Endothelial cell of umbilical vein (primary cell): ENCODE measurements around the gene SLC12A7. TPM values are rescaled to one million over a fixed set of nuclear protein-coding genes. Genes with fewer than 3 reads are reported as not detected.

Experiments used
- BruUV-seq: library from RNA; stranded (reverse); fragments of 400-500 nt; replicated peaks from 2 replicates; lab custom pipeline; 2021; lab: Mats Ljungman, UMichigan
- CTCF ChIA-PET: fragments of 300-600, 350-600 bp; sonication (Branson Sonifier 250); formaldehyde crosslinking; loops from one replicate; lab custom pipeline; 2021; ENCODE audit warnings: antibody characterized with exemption, inconsistent platforms; lab: Charles Lee
- POLR2A ChIA-PET: fragments of 300-600, 350-600 bp; sonication (Branson Sonifier 250); formaldehyde crosslinking; loops from one replicate; lab custom pipeline; 2021; ENCODE audit warnings: antibody characterized with exemption, inconsistent platforms; lab: Charles Lee
- DNase-seq: peaks from one replicate; pipeline ENCODE4 v3.0.0-alpha.2; 2011; ENCODE audit warnings: low read depth, low spot score
- FAIRE-seq: peaks from 2 replicates; lab custom pipeline; 2011; peaks lifted over from hg19 to GRCh38; lab: Jason Lieb, UNC
- H2AFZ ChIP-seq: 2 replicates; pipeline ENCODE4 v1.6.0; 2012; ENCODE audit warnings: low read depth, low read length, control low read depth, inconsistent platforms
- H3K27ac ChIP-seq: 2 replicates; pipeline ENCODE4 v1.5.1; 2011; ENCODE audit warnings: low read depth, mild to moderate bottlenecking, control low read depth, low read length, moderate library complexity; ENCODE audit not compliant: insufficient read depth
- H3K27me3 ChIP-seq, 2 experiments: 2 replicates each; pipeline versions ENCODE4 v1.6.0 to v1.6.1; 2011; ENCODE audit warnings: low read length in 2 of 2, mixed read lengths in 1 of 2; ENCODE audit not compliant: control insufficient read depth in 2 of 2, insufficient read depth in 2 of 2
- H3K36me3 ChIP-seq, 2 experiments: 2 replicates in 1 of 2; 3 replicates in 1 of 2; pipeline ENCODE4 v1.5.1; 2011; ENCODE audit warnings: low read length in 2 of 2, mild to moderate bottlenecking in 1 of 2, moderate library complexity in 1 of 2; ENCODE audit not compliant: control insufficient read depth in 2 of 2, insufficient read depth in 2 of 2; ENCODE audit errors: extremely low read depth in 1 of 2
- H3K4me1 ChIP-seq: 3 replicates; pipeline ENCODE4 v1.5.1; 2011; ENCODE audit warnings: mild to moderate bottlenecking, low read length; ENCODE audit not compliant: control insufficient read depth, insufficient read depth; ENCODE audit errors: extremely low read depth
- H3K4me2 ChIP-seq: 2 replicates; pipeline ENCODE4 v1.6.1; 2011; ENCODE audit warnings: low read length, control low read depth, mixed read lengths; ENCODE audit not compliant: insufficient read depth
- H3K4me3 ChIP-seq, 3 experiments: fragments of 200-600 bp in 1 of 3; sonication (generic), shearing (Covaris generic) in 1 of 3; replicated peaks in 1 of 3; 2 replicates each; pipeline ENCODE4 v1.5.1; 2011 to 2016; ENCODE audit warnings: control low read depth in 3 of 3, low read length in 3 of 3, mild to moderate bottlenecking in 2 of 3, inconsistent platforms in 1 of 3, low read depth in 1 of 3, moderate library complexity in 1 of 3; ENCODE audit not compliant: insufficient read depth in 1 of 3
- H3K79me2 ChIP-seq: 2 replicates; pipeline ENCODE4 v1.6.0; 2012; ENCODE audit warnings: low read length, inconsistent platforms; ENCODE audit not compliant: control insufficient read depth, insufficient read depth
- H3K9ac ChIP-seq: replicated peaks from 2 replicates; pipeline ENCODE3; 2011; ENCODE audit warnings: low read length, control low read depth; ENCODE audit not compliant: insufficient read depth; ENCODE audit errors: extremely low read depth
- H3K9me1 ChIP-seq: replicated peaks from 3 replicates; pipeline ENCODE4 v1.6.0; 2011; ENCODE audit warnings: mild to moderate bottlenecking, low read length; ENCODE audit not compliant: control insufficient read depth, insufficient read depth; ENCODE audit errors: extremely low read depth
- H3K9me3 ChIP-seq: replicated peaks from 2 replicates; pipeline ENCODE4 v1.5.1; 2012; ENCODE audit warnings: low read length, inconsistent platforms; ENCODE audit not compliant: control insufficient read depth, insufficient read depth
- H4K20me1 ChIP-seq: replicated peaks from 2 replicates; pipeline ENCODE3; 2011; ENCODE audit warnings: mild to moderate bottlenecking, low read length; ENCODE audit not compliant: control insufficient read depth, insufficient read depth; ENCODE audit errors: extremely low read depth
- EZH2 ChIP-seq: IDR thresholded peaks from 2 replicates; pipeline ENCODE4 v1.6.1; 2012; ENCODE audit warnings: borderline replicate concordance, low read depth, mild to moderate bottlenecking, moderate library complexity, low read length, inconsistent platforms; ENCODE audit not compliant: severe bottlenecking
- FOS ChIP-seq: IDR thresholded peaks from 2 replicates; pipeline ENCODE4 v1.6.1; 2011; ENCODE audit warnings: mild to moderate bottlenecking, low read length, moderate library complexity, borderline replicate concordance; ENCODE audit not compliant: insufficient read depth
- GATA2 ChIP-seq: IDR thresholded peaks from 2 replicates; pipeline ENCODE4 v1.7.0; 2011; ENCODE audit warnings: low read depth, mild to moderate bottlenecking, moderate library complexity, mixed read lengths, low read length; ENCODE audit not compliant: insufficient read length, insufficient read depth
- JUN ChIP-seq: IDR thresholded peaks from 2 replicates; pipeline ENCODE4 v1.6.1; 2011; ENCODE audit warnings: borderline replicate concordance, low read depth; ENCODE audit not compliant: insufficient read length, insufficient read depth
- MYC ChIP-seq: IDR thresholded peaks from one replicate; pipeline ENCODE4 v1.6.1; 2011; ENCODE audit warnings: mild to moderate bottlenecking, low read depth, low read length
- POLR2A ChIP-seq: IDR thresholded peaks from 2 replicates; pipeline ENCODE4 v1.6.1; 2012; ENCODE audit warnings: low read depth, mild to moderate bottlenecking, control low read depth, low read length
- POLR2AphosphoS5 ChIP-seq: IDR thresholded peaks from 2 replicates; pipeline ENCODE4 v1.6.1; 2012; ENCODE audit warnings: low read depth, mild to moderate bottlenecking, control low read depth, low read length, moderate library complexity; ENCODE audit not compliant: insufficient read depth
- dilution Hi-C: fragments of 300-500 bp; cut with MboI; formaldehyde crosslinking; loops from one replicate; pipeline ENCODE4 v1.15.0; 2019; ENCODE audit warnings: low sequenced_read_pairs; ENCODE audit not compliant: extremely low pct_ligation_motif_present
- intact Hi-C: fragments of 100-400 bp; cut with micrococcal nuclease; formaldehyde crosslinking; loops from one replicate; pipeline ENCODE4 v1.10.0; 2022
- polyA plus RNA-seq, 4 experiments: library from polyadenylated mRNA; depleted of rRNA in 3 of 4; stranded (reverse) in 3 of 4; unstranded in 1 of 4; fragments of >200 nt; gene quantifications; 2 replicates each; pipeline versions ENCODE4 v1.2.1 to v1.2.3, GENCODE V29; 2011 to 2012; ENCODE audit warnings: missing spikeins in 1 of 4
- total RNA-seq: library from RNA; stranded (reverse); gene quantifications from 2 replicates; pipeline ENCODE4 v1.2.3, GENCODE V29; 2021
- TF ChIP-seq, protein P1 (sequence below): IDR thresholded peaks from 2 replicates; pipeline ENCODE4 v1.6.1; 2011; ENCODE audit not compliant: insufficient read depth, insufficient read length
- TF ChIP-seq, protein P2 (sequence below), 2 donors: IDR thresholded peaks; 1 replicate in 1 of 2; 2 replicates in 1 of 2; pipeline ENCODE4 v1.5.1; 2011; ENCODE audit warnings: low read length in 2 of 2, mild to moderate bottlenecking in 2 of 2, moderate library complexity in 2 of 2, control low read depth in 1 of 2, inconsistent platforms in 1 of 2, low read depth in 1 of 2; ENCODE audit not compliant: insufficient read depth in 1 of 2; ENCODE audit errors: extremely low read depth in 1 of 2

SLC12A7 gene
- total and polyA plus RNA-seq, 2 donors (not counting 3 experiments of a cell fraction or from before 2014, with no cell fraction given) = 16.4 to 38.8 TPM

DNA sequence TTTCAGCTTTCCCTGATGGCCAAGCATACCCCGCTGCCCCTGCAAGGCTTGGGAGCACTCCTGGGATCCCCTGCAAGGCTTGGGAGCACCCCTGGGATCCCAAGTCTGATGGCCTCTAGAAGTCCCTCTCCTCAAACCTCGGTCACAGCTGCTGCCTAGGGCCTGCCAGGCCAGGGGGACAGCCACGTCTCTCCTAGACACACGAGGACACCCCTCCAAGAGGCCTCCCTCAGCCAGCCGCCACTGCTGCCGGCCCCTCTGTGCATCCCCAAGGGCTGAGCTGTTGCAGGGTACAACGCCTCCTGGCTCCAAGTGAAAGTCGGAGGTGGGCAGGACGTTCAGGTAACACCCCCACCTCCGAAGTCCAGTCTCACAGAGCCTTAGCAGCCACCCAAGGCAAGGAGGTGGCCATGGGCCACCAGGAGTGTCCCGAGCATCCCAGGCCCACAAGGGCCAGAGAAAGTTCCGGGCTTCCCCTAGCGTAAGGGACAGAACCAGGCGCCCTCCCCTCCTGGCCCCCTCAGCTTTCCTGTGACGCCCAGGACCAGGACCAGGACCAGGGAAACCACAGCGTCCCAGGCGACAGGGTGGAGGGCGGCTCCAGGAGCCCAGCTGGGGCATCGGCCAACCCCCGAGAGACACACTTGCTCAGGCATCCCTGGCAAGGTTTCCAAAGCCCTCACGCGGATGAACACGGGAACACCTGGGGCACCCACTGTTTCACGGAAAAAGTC lies 17.3 kb upstream of the SLC12A7 start:
- H3K4me2 ChIP-seq = no peak overlapping the region
- H3K27me3 ChIP-seq = no peaks in the 10 kb centered on the region
- H2AFZ ChIP-seq = no peak overlapping the region
- dilution Hi-C loops = no loop called here
- no peaks in the 10 kb centered on the region for H3K4me1 ChIP-seq
- DNase-seq (no peak), FAIRE-seq (no peak)
- TF ChIP-seq, protein P1, sequence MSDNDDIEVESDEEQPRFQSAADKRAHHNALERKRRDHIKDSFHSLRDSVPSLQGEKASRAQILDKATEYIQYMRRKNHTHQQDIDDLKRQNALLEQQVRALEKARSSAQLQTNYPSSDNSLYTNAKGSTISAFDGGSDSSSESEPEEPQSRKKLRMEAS = no peak
- no peak overlapping the region for H3K27ac ChIP-seq
- no TSS peak for BruUV-seq
- H3K79me2 ChIP-seq = no peaks in the 10 kb centered on the region
- H3K9ac ChIP-seq = no peak overlapping the region
- no peaks in the 10 kb centered on the region for H4K20me1 ChIP-seq
- intact Hi-C loops = no loop called here
- no peak overlapping the region for H3K4me3 ChIP-seq
- CTCF ChIA-PET = interaction anchor here (1.7 kb wide), 1 partner anchor 11 kb away, joined by 4 read pairs; no protein-coding TSS in a partner anchor
- POLR2A ChIA-PET = no interaction called here
- H3K9me1 ChIP-seq = no peaks in the 10 kb centered on the region
- no peaks in the 10 kb centered on the region for H3K9me3 ChIP-seq
- no peaks in the 10 kb centered on the region for H3K36me3 ChIP-seq

DNA sequence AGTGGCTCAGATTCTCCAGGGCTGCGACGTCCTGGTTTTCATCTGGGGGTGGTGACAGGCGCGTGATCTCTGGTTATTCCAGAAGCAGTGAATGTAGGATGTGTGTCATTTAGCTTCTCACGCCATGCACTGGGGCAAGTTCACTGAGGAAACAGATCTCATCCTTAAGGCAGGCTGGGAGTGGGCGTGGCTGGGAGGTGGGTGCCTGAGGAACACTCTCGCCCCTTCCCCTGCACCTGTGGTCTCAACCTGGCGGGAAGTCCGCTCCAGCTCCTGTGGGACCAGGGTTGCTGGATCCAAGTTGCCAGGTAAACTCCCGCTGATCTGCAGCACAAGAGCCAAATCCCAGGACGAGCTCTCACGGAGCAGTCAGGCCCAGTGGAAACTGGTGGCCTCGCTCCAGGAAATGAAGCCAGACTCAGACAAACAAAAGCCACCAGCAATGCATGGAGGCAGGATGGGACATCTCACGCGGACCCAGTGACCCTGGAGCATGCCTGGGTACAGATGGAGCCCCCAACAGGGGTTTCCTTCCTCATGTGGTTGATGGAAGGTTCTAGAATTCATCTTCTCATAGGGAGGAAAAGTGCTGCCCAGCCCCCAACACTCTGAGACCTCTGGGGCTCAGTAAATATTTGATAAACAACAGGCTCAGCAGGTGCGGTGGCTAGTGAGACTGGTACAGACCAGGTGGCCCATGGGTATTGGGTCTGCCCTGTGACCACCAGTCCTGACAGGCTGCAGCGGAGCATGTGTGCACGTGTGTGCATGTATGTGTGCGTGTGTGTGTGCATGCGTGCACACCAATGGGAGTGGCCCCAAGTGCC lies 16.3 kb upstream of the SLC12A7 start:
- POLR2A ChIA-PET = no interaction called here
- DNase-seq (no peak), FAIRE-seq (no peak)
- H3K9me1 ChIP-seq = no peaks in the 10 kb centered on the region
- no peak overlapping the region for H2AFZ ChIP-seq
- no peaks in the 10 kb centered on the region for H4K20me1 ChIP-seq
- no peaks in the 10 kb centered on the region for H3K4me1 ChIP-seq
- intact Hi-C loops (no loop called here), dilution Hi-C loops (no loop called here)
- H3K4me3 ChIP-seq = no peak overlapping the region
- H3K36me3 ChIP-seq = no peaks in the 10 kb centered on the region
- CTCF ChIA-PET = interaction anchor here (1.7 kb wide), 1 partner anchor 12 kb away, joined by 4 read pairs; no protein-coding TSS in a partner anchor
- no peak for TF ChIP-seq FOS
- TF ChIP-seq GATA2 = no peak
- TF ChIP-seq EZH2 = no peak
- no peak for TF ChIP-seq POLR2A
- TF ChIP-seq POLR2AphosphoS5 = no peak
- no peak for TF ChIP-seq JUN
- TF ChIP-seq, protein P2, sequence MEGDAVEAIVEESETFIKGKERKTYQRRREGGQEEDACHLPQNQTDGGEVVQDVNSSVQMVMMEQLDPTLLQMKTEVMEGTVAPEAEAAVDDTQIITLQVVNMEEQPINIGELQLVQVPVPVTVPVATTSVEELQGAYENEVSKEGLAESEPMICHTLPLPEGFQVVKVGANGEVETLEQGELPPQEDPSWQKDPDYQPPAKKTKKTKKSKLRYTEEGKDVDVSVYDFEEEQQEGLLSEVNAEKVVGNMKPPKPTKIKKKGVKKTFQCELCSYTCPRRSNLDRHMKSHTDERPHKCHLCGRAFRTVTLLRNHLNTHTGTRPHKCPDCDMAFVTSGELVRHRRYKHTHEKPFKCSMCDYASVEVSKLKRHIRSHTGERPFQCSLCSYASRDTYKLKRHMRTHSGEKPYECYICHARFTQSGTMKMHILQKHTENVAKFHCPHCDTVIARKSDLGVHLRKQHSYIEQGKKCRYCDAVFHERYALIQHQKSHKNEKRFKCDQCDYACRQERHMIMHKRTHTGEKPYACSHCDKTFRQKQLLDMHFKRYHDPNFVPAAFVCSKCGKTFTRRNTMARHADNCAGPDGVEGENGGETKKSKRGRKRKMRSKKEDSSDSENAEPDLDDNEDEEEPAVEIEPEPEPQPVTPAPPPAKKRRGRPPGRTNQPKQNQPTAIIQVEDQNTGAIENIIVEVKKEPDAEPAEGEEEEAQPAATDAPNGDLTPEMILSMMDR (IDR thresholded peaks at IDR 0.05; ENCODE audit: extremely low read depth in 1 of 2, insufficient read depth in 1 of 2, low read depth in 1 of 2, low read length in 2 of 2) = no peak
- TF ChIP-seq, protein P1 = no peak
- TF ChIP-seq MYC = no peak
- H3K9ac ChIP-seq = no peak overlapping the region
- H3K27me3 ChIP-seq = no peaks in the 10 kb centered on the region
- no TSS peak for BruUV-seq
- no peaks in the 10 kb centered on the region for H3K79me2 ChIP-seq
- H3K4me2 ChIP-seq = no peak overlapping the region
- H3K9me3 ChIP-seq = no peaks in the 10 kb centered on the region
- H3K27ac ChIP-seq = no peak overlapping the region
